B cell (primary cell): ENCODE data around the gene CLN3.

Source experiments
- EZH2 ChIP-seq: IDR thresholded peaks from 2 replicates; pipeline ENCODE4 v1.6.1; 2012; ENCODE audit warnings: borderline replicate concordance, low read depth, mild to moderate bottlenecking, moderate library complexity, low read length; ENCODE audit not compliant: insufficient read depth, poor library complexity, severe bottlenecking
- TF ChIP-seq, protein P1 (sequence below): fragments of 200-600 bp; IDR thresholded peaks from one replicate; pipeline ENCODE4 v1.8.0; 2022; ENCODE audit warnings: antibody characterized with exemption, mild to moderate bottlenecking

- no peak for TF ChIP-seq EZH2
- TF ChIP-seq, protein P1, sequence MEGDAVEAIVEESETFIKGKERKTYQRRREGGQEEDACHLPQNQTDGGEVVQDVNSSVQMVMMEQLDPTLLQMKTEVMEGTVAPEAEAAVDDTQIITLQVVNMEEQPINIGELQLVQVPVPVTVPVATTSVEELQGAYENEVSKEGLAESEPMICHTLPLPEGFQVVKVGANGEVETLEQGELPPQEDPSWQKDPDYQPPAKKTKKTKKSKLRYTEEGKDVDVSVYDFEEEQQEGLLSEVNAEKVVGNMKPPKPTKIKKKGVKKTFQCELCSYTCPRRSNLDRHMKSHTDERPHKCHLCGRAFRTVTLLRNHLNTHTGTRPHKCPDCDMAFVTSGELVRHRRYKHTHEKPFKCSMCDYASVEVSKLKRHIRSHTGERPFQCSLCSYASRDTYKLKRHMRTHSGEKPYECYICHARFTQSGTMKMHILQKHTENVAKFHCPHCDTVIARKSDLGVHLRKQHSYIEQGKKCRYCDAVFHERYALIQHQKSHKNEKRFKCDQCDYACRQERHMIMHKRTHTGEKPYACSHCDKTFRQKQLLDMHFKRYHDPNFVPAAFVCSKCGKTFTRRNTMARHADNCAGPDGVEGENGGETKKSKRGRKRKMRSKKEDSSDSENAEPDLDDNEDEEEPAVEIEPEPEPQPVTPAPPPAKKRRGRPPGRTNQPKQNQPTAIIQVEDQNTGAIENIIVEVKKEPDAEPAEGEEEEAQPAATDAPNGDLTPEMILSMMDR: no peak
Observed at GRCh38 chr16:28529124-28529523, 37.2 kb upstream of the CLN3 start.
